Colonic mucosa (tissue), 4 donors: ENCODE measurements around the gene DDX4. TPM values are rescaled to one million over a fixed set of nuclear protein-coding genes. Genes with fewer than 3 reads are reported as not detected.
"Not testable (repeated sequence)": the region's sequence is repeated elsewhere in the genome, so short reads cannot be mapped to it uniquely, and the experiment has no call there.

ENCODE experiments used
- DNase-seq: peaks from one replicate; pipeline ENCODE4 v3.0.0-alpha.2; 2020
- H3K27ac ChIP-seq: fragments of 200-600 bp; one replicate; pipeline ENCODE4 v1.8.0; 2021
- H3K27me3 ChIP-seq: fragments of 200-600 bp; one replicate; pipeline ENCODE4 v1.8.0; 2021
- H3K36me3 ChIP-seq: fragments of 200-600 bp; one replicate; pipeline ENCODE4 v1.8.0; 2021
- H3K4me1 ChIP-seq: fragments of 200-600 bp; one replicate; pipeline ENCODE4 v1.8.0; 2021; ENCODE audit warnings: mild to moderate bottlenecking
- H3K4me3 ChIP-seq: fragments of 200-600 bp; one replicate; pipeline ENCODE4 v1.8.0; 2021
- H3K9ac ChIP-seq, 2 donors: one replicate each; pipeline ENCODE4 v1.7.0; 2013; ENCODE audit warnings: control low read depth in 2 of 2, low read depth in 2 of 2, low read length in 2 of 2
- H3K9me3 ChIP-seq: fragments of 200-600 bp; one replicate; pipeline ENCODE4 v1.8.0; 2021
- intact Hi-C: fragments of 100-400 bp; cut with DNase I; formaldehyde crosslinking; loops from one replicate; pipeline ENCODE4 v1.14.1; 2022
- total RNA-seq, 2 donors: library from RNA; stranded (reverse); fragmentation: NEBNext Ultra II Directional in 1 of 2; extraction: Animal tissue kit (Norgen Biotek cat#: 25700) in 1 of 2; gene quantifications; one replicate each; pipeline ENCODE4 v1.2.1, GENCODE V29; 2021
- TF ChIP-seq, protein P1 (sequence below): fragments of 200-600 bp; IDR thresholded peaks from one replicate; pipeline ENCODE4 v1.8.0; 2022; ENCODE audit warnings: antibody characterized with exemption, mild to moderate bottlenecking
- donor health status: healthy.
- donor health status: DM: no; HTN: no; CAD: no.
- donor health status: DM: no; HTN: no; CAD: no.

The DDX4 gene
- total RNA-seq, 2 donors from 2014 or later: not detected

DNA sequence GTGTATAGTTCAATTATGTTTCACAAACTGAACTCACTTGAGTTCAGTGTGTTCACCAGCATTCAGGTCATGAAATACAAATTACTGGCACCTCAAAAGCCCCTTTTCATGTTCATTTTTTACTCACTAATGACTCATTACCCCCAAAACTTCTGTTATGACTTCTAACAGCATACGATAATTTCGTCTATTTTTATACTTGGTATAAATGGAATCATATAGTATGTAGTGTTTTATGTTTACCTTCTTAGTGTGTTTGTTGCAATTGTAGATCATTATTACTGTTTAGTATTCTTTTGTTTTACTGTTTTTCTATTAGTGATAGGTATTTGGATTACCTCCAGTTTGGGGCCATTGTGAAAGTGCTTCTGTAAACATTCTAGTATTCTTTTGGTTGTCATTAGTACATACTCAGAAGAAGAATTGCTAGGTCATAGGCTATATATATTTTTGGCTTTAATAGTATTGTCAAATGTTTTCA, 33.4 kb downstream of the DDX4 start:
- no peak for DNase-seq
- Histone ChIP-seq H3K9me3 (no peaks in the 10 kb centered on the region), H3K4me1 (no peaks in the 10 kb centered on the region), H3K27ac (no peak overlapping the region), H3K4me3 (no peak overlapping the region), H3K36me3 (no peaks in the 10 kb centered on the region), H3K9ac (no peak overlapping the region), H3K27me3 (no peaks in the 10 kb centered on the region)
- TF ChIP-seq, protein P1, sequence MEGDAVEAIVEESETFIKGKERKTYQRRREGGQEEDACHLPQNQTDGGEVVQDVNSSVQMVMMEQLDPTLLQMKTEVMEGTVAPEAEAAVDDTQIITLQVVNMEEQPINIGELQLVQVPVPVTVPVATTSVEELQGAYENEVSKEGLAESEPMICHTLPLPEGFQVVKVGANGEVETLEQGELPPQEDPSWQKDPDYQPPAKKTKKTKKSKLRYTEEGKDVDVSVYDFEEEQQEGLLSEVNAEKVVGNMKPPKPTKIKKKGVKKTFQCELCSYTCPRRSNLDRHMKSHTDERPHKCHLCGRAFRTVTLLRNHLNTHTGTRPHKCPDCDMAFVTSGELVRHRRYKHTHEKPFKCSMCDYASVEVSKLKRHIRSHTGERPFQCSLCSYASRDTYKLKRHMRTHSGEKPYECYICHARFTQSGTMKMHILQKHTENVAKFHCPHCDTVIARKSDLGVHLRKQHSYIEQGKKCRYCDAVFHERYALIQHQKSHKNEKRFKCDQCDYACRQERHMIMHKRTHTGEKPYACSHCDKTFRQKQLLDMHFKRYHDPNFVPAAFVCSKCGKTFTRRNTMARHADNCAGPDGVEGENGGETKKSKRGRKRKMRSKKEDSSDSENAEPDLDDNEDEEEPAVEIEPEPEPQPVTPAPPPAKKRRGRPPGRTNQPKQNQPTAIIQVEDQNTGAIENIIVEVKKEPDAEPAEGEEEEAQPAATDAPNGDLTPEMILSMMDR: no peak
- intact Hi-C loops: no loop called here

DNA sequence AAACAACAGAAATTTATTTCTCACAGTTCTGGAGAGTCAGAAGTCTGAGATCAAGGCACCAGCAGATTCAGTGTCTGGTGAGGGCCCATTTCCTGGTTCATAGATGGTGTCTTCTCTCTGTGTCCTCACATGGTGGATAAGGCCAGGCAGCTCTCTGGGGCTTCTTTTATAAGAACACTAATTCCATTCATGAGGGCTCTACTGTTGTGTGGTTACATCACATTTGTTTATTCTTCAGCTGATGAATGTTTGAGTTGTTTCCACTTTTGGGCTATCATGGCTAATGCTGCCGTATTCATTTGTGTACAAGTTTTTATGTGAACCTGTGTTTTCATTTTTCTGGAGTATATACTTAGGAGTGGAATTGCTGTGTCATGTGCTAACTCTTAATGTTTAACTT, 35.2 kb downstream of the DDX4 start:
- H3K27ac ChIP-seq: no peak overlapping the region
- H3K27me3 ChIP-seq: no peaks in the 10 kb centered on the region
- no peaks in the 10 kb centered on the region for H3K9me3 ChIP-seq
- H3K4me1 ChIP-seq: no peaks in the 10 kb centered on the region
- no peak overlapping the region for H3K9ac ChIP-seq
- no peaks in the 10 kb centered on the region for H3K36me3 ChIP-seq
- H3K4me3 ChIP-seq: no peak overlapping the region
- DNase-seq: no peak
- TF ChIP-seq, protein P1: no peak
- intact Hi-C loops: no loop called here

DNA sequence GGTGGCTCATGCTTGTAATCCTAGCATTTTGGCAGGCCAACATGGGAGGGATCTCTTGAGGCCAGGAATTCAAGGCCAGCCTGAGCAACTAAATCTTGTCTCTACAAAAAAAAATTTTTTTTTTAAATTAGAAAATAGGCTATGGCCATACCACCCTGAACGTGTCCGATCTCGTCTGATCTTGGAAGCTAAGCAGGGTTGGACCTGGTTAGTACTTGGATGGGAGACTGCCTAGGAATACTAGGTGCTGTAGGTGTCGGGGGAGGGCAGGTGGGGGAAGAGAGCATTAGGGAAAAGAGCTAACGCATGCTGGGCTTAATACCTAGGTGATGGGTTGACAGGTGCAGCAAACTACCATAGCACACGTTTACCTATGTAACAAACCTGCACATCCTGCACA, 39.5 kb downstream of the DDX4 start:
- Histone ChIP-seq H3K4me1 (no peaks in the 10 kb centered on the region), H3K36me3 (no peaks in the 10 kb centered on the region), H3K9me3 (no peaks in the 10 kb centered on the region), H3K9ac (no peak overlapping the region), H3K4me3 (no peak overlapping the region), H3K27ac (no peak overlapping the region), H3K27me3 (peaks cover 4% of the 10 kb centered on the region)
- intact Hi-C loops: no loop called here
- DNase-seq: no peak
- TF ChIP-seq, protein P1: no peak

DNA sequence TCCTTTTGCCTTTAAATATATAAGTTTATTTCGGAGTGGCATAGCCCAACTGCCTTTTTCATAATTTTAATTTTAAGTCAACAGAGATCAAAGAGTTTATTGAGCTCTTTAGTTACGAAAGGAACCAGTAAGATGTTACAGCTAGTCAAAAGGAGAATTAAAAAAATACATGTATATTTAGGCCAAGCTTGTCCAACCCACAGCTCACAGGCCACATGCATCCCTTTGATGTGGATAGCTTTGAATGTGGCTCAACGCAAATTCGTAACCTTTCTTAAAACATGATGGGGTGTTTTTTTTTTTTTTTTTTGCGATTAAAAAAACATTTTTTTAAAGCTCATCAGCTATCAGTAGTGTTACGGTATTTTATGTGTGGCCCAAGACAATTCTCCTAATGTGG, 63.1 kb downstream of the DDX4 start:
- H3K36me3 ChIP-seq: no peaks in the 10 kb centered on the region
- no peaks in the 10 kb centered on the region for H3K9me3 ChIP-seq
- TF ChIP-seq, protein P1: no peak
- no peak overlapping the region for H3K4me3 ChIP-seq
- H3K27me3 ChIP-seq: no peaks in the 10 kb centered on the region
- no peak overlapping the region for H3K27ac ChIP-seq
- no peak overlapping the region for H3K9ac ChIP-seq
- DNase-seq: no peak
- no peaks in the 10 kb centered on the region for H3K4me1 ChIP-seq
- intact Hi-C loops: no loop called here

DNA sequence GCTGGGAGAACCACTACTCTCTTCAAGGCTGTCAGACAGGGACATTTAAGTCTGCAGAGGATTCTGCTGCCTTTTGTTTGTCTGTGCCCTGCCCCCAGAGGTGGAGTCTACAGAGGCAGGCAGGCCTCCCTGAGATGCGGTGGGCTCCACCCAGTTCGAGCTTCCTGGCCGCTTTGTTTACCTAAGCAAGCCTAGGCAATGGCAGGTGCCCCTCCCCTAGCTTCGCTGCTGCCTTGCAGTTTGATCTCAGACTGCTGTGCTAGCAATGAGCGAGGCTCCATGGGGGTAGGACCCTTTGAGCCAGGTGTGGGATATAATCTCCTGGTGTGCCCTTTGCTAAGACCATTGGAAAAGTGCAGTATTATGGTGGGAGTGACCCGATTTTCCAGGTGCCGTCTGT, 71.0 kb downstream of the DDX4 start:
- H3K4me3 ChIP-seq, DNase-seq, H3K9ac ChIP-seq, H3K36me3 ChIP-seq, H3K4me1 ChIP-seq, H3K9me3 ChIP-seq, H3K27ac ChIP-seq, H3K27me3 ChIP-seq, intact Hi-C loops: not testable (repeated sequence)

DNA sequence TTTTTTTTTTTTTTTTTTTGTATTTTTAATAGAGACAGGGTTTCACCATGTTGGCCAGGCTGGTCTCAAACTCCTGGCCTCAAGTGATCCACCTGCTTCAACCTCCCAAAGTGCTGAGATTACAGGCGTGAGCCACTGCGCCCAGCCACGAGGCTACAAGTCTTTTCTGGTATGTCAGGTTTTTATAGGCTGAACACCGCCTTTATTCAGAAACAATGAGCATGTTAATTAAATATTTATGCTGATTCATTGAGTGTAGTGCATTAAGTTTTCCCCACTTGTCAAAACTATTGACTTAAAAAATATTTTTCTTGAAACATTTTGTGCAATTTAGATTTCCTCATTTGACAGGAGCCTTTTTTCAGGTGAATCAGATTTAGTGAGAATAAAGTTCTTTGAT, 78.1 kb downstream of the DDX4 start:
- H3K27ac ChIP-seq, H3K36me3 ChIP-seq, H3K9ac ChIP-seq, H3K4me1 ChIP-seq, H3K4me3 ChIP-seq, intact Hi-C loops, DNase-seq, H3K27me3 ChIP-seq, H3K9me3 ChIP-seq: not testable (repeated sequence)

DNA sequence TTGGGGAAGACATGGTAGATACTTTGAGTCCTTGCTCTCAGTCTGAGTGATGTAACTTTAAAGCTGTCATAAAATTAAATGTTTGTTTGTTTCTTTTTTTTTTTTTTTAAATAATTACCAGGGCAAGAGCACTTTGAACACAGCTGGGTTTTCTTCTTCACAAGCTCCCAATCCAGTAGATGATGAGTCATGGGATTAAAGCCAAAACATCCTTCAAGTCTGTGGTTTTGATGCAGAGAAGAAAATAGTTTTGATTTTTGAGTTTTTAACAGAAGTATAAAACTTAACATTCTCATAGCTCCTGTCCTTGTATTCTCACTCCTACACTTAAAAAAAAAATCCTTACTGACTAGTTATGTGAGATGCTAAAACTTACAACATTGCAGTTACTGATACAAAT, 78.5 kb downstream of the DDX4 start:
- H3K36me3 ChIP-seq: no peaks in the 10 kb centered on the region
- intact Hi-C loops: no loop called here
- no peaks in the 10 kb centered on the region for H3K27me3 ChIP-seq
- DNase-seq: no peak
- no peaks in the 10 kb centered on the region for H3K9me3 ChIP-seq
- no peak overlapping the region for H3K9ac ChIP-seq
- TF ChIP-seq, protein P1: no peak
- H3K4me3 ChIP-seq: no peak overlapping the region
- H3K4me1 ChIP-seq: no peaks in the 10 kb centered on the region
- no peak overlapping the region for H3K27ac ChIP-seq
